ENCODE data around the gene MOCOS.
"Not testable (repeated sequence)": the region's sequence is repeated elsewhere in the genome, so short reads cannot be mapped to it uniquely, and the experiment has no call there.

The MOCOS gene

GRCh38 chr18:36205166-36205565 lies 17.9 kb downstream of the MOCOS start:
- no peak for DNase-seq

GRCh38 chr18:36207303-36207702 lies 20.0 kb downstream of the MOCOS start:
- no peak for DNase-seq

GRCh38 chr18:36207969-36208368 lies 20.7 kb downstream of the MOCOS start:
- not testable (repeated sequence) for DNase-seq

GRCh38 chr18:36211612-36212065 lies 24.3 kb downstream of the MOCOS start:
- no peak for DNase-seq

- DNase-seq: no peak
Observed at GRCh38 chr18:36212301-36213171, 25.2 kb downstream of the MOCOS start.

GRCh38 chr18:36214811-36215210 lies 27.5 kb downstream of the MOCOS start:
- no peak for DNase-seq

- DNase-seq: no peak
Observed at GRCh38 chr18:36215577-36215976, 28.3 kb downstream of the MOCOS start.

GRCh38 chr18:36217348-36217747 lies 30.1 kb downstream of the MOCOS start:
- no peak for DNase-seq

- DNase-seq: no peak
Observed at GRCh38 chr18:36229188-36229587, 41.9 kb downstream of the MOCOS start.

GRCh38 chr18:36240510-36240909 lies 53.2 kb downstream of the MOCOS start:
- not testable (repeated sequence) for DNase-seq

GRCh38 chr18:36241831-36242230 lies 54.5 kb downstream of the MOCOS start:
- DNase-seq: no peak

GRCh38 chr18:36247036-36247435 lies 59.7 kb downstream of the MOCOS start:
- no peak for DNase-seq

- no peak for DNase-seq
Observed at GRCh38 chr18:36249392-36249791, 62.1 kb downstream of the MOCOS start.

- no peak for DNase-seq
Observed at GRCh38 chr18:36250827-36251226, 63.5 kb downstream of the MOCOS start.

GRCh38 chr18:36255072-36255698 lies 67.9 kb downstream of the MOCOS start:
- no peak for DNase-seq

GRCh38 chr18:36256094-36256493 lies 68.8 kb downstream of the MOCOS start:
- no peak for DNase-seq

- DNase-seq: no peak
Observed at GRCh38 chr18:36262971-36263370, 75.7 kb downstream of the MOCOS start.

- DNase-seq: no peak
Observed at GRCh38 chr18:36264283-36264682, 77.0 kb downstream of the MOCOS start.

- no peak for DNase-seq
Observed at GRCh38 chr18:36265015-36265414, 77.7 kb downstream of the MOCOS start.

- DNase-seq: no peak
Observed at GRCh38 chr18:36269157-36269556, 81.9 kb downstream of the MOCOS start.

GRCh38 chr18:36271153-36271552 lies 83.9 kb downstream of the MOCOS start:
- no peak for DNase-seq

- no peak for DNase-seq
Observed at GRCh38 chr18:36273347-36273746, 86.0 kb downstream of the MOCOS start.

- DNase-seq: no peak
Observed at GRCh38 chr18:36274083-36274715, 86.9 kb downstream of the MOCOS start.

- no peak for DNase-seq
Observed at GRCh38 chr18:36275561-36275960, 88.3 kb downstream of the MOCOS start.

Data from activated effector memory CD4-positive, alpha-beta T cell treated with Interleukin-2 at 50 U/mL for 16 hours (primary cell).